HCT116 (cell line): ENCODE results near the gene MEGF10. TPM values are rescaled to one million over a fixed set of nuclear protein-coding genes. Genes with fewer than 3 reads are reported as not detected.

Experiments
- ATAC-seq: fragments of 200-7000 bp; cut with Tn5 transposase; 2 replicates; pipeline ENCODE4 v1.9.1; 2020; ENCODE audit warnings: mild to moderate bottlenecking, moderate library complexity
- BruUV-seq: library from RNA; stranded (reverse); fragments of 400-500 nt; replicated peaks from 2 replicates; lab custom pipeline; 2021; lab: Mats Ljungman, UMichigan
- CTCF ChIA-PET: fragments of 300-600 bp; sonication (Branson Sonifier 250); formaldehyde crosslinking; loops from one replicate; lab custom pipeline; 2021; ENCODE audit warnings: antibody characterized with exemption; lab: Charles Lee
- POLR2A ChIA-PET: fragments of 300-600, 350-600 bp; sonication (Branson Sonifier 250); formaldehyde crosslinking; loops from one replicate; lab custom pipeline; 2021; ENCODE audit warnings: antibody characterized with exemption; lab: Charles Lee
- RAD21 ChIA-PET, 2 experiments: fragments of 300-600 bp; sonication (Branson Sonifier 250); formaldehyde crosslinking; loops; one replicate each; lab custom pipeline; 2023; ENCODE audit warnings: low total read pairs in 2 of 2; ENCODE audit not compliant: uncharacterized antibody in 2 of 2, unreplicated experiment in 2 of 2, low non-redundant PET in 1 of 2; lab: Charles Lee
- DNase-seq: peaks from one replicate; pipeline ENCODE4 v3.0.0-alpha.2; 2010; ENCODE audit warnings: low read depth, low spot score
- H2AFZ ChIP-seq: fragments of 200-600 bp; shearing (Covaris generic), sonication (generic); 2 replicates; pipeline ENCODE4 v1.6.1; 2017; ENCODE audit warnings: low read depth, mixed run types, mixed read lengths, antibody characterized with exemption, low read length; ENCODE audit not compliant: poor library complexity, severe bottlenecking
- H3K27ac ChIP-seq: 2 replicates; pipeline ENCODE4 v1.5.1; 2012; ENCODE audit warnings: low read depth, low read length
- H3K27me3 ChIP-seq: fragments of 200-600 bp; sonication (generic); 2 replicates; pipeline ENCODE4 v1.6.1; 2016; ENCODE audit warnings: mixed run types, low read length, mixed read lengths; ENCODE audit not compliant: insufficient read depth
- H3K36me3 ChIP-seq, 2 experiments: fragments of 200-500 bp in 1 of 2; fragments of 200-600 bp in 1 of 2; sonication (Bioruptor generic) in 1 of 2; sonication (generic) in 1 of 2; 2 replicates each; pipeline versions ENCODE4 v1.5.1 to v1.6.1; 2014 to 2016; ENCODE audit warnings: low read length in 2 of 2, inconsistent platforms in 1 of 2, mixed read lengths in 1 of 2, mixed run types in 1 of 2; ENCODE audit not compliant: insufficient read depth in 2 of 2, control insufficient read depth in 1 of 2
- H3K4me1 ChIP-seq, 2 experiments: fragments of 200-600 bp in 1 of 2; sonication (generic) in 1 of 2; 2 replicates each; pipeline versions ENCODE4 v1.5.1 to v1.6.1; 2012 to 2017; ENCODE audit warnings: low read length in 2 of 2, inconsistent platforms in 1 of 2, mild to moderate bottlenecking in 1 of 2, mixed read lengths in 1 of 2, mixed run types in 1 of 2, moderate library complexity in 1 of 2; ENCODE audit not compliant: insufficient read depth in 2 of 2, control insufficient read depth in 1 of 2
- H3K4me2 ChIP-seq: fragments of 200-600 bp; sonication (generic); 2 replicates; pipeline ENCODE4 v1.6.1; 2017; ENCODE audit warnings: mixed run types, low read length, mixed read lengths
- H3K4me3 ChIP-seq, 2 experiments: fragments of 200-600 bp in 1 of 2; sonication (generic) in 1 of 2; replicated peaks in 1 of 2; 2 replicates each; pipeline ENCODE4 v1.5.1; 2011 to 2016; ENCODE audit warnings: low read length in 2 of 2, control low read depth in 1 of 2, low read depth in 1 of 2, mild to moderate bottlenecking in 1 of 2, mixed read lengths in 1 of 2, mixed run types in 1 of 2
- H3K79me2 ChIP-seq: fragments of 200-600 bp; sonication (generic); 2 replicates; pipeline ENCODE4 v1.6.1; 2017; ENCODE audit warnings: mild to moderate bottlenecking, mixed run types, low read length, moderate library complexity, mixed read lengths; ENCODE audit not compliant: insufficient read depth
- H3K9ac ChIP-seq: fragments of 200-600 bp; sonication (generic); 2 replicates; pipeline ENCODE4 v1.6.1; 2016; ENCODE audit warnings: low read length, mixed read lengths
- H3K9me2 ChIP-seq: fragments of 200-600 bp; sonication (generic), shearing (Covaris generic); 2 replicates; pipeline ENCODE4 v1.6.1; 2017; ENCODE audit warnings: mixed run types, mild to moderate bottlenecking, moderate library complexity; ENCODE audit not compliant: insufficient read depth
- H3K9me3 ChIP-seq, 2 experiments: fragments of 200-500 bp in 1 of 2; fragments of 200-600 bp in 1 of 2; sonication (Bioruptor generic) in 1 of 2; sonication (generic) in 1 of 2; 2 replicates each; pipeline ENCODE4 v1.6.1; 2014 to 2017; ENCODE audit warnings: low read length in 2 of 2, mixed read lengths in 2 of 2, inconsistent platforms in 1 of 2, low read depth in 1 of 2, mild to moderate bottlenecking in 1 of 2, mixed run types in 1 of 2, moderate library complexity in 1 of 2; ENCODE audit not compliant: control insufficient read depth in 1 of 2, insufficient read depth in 1 of 2
- H4K20me1 ChIP-seq: fragments of 200-600 bp; sonication (generic), shearing (Covaris generic); 2 replicates; pipeline ENCODE4 v1.6.1; 2017; ENCODE audit warnings: mixed run types, mild to moderate bottlenecking, moderate library complexity; ENCODE audit not compliant: insufficient read depth
- ATF3 ChIP-seq: IDR thresholded peaks from 2 replicates; pipeline ENCODE4 v1.6.1; 2012
- CEBPB ChIP-seq: IDR thresholded peaks from 2 replicates; pipeline ENCODE4 v1.6.1; 2012; ENCODE audit warnings: low read depth
- CTCF ChIP-seq, 3 experiments: fragments of 200-600 bp in 1 of 3; sonication (generic) in 1 of 3; IDR thresholded peaks in 2 of 3; conservative IDR thresholded peaks in 1 of 3; 2 replicates each; pipeline ENCODE4 v1.5.1; 2012 to 2017; ENCODE audit warnings: low read depth in 2 of 3, low read length in 2 of 3, antibody characterized with exemption in 1 of 3, borderline replicate concordance in 1 of 3, control low read depth in 1 of 3, mild to moderate bottlenecking in 1 of 3, mixed read lengths in 1 of 3, mixed run types in 1 of 3, moderate library complexity in 1 of 3; ENCODE audit not compliant: insufficient read depth in 1 of 3
- EGR1 ChIP-seq: IDR thresholded peaks from 2 replicates; pipeline ENCODE4 v1.6.1; 2012; ENCODE audit warnings: low read depth
- ELF1 ChIP-seq: IDR thresholded peaks from 2 replicates; pipeline ENCODE4 v1.6.1; 2012; ENCODE audit warnings: low read depth, borderline replicate concordance
- EZH2 ChIP-seq: fragments of 200-600 bp; sonication (generic); IDR thresholded peaks from 2 replicates; pipeline ENCODE4 v1.6.1; 2017; ENCODE audit warnings: antibody characterized with exemption, mixed run types
- EZH2phosphoT487 ChIP-seq: fragments of 200-600 bp; IDR thresholded peaks from 2 replicates; pipeline ENCODE4 v1.6.1; 2018; ENCODE audit warnings: antibody characterized with exemption, borderline replicate concordance
- MAX ChIP-seq: IDR thresholded peaks from 2 replicates; pipeline ENCODE4 v1.6.1; 2012
- POLR2A ChIP-seq: IDR thresholded peaks from 2 replicates; pipeline ENCODE4 v1.7.0; 2011; ENCODE audit warnings: borderline replicate concordance; ENCODE audit not compliant: insufficient read depth, insufficient read length; ENCODE audit errors: extremely low read depth
- POLR2AphosphoS5 ChIP-seq: IDR thresholded peaks from 2 replicates; pipeline ENCODE4 v1.6.1; 2011; ENCODE audit warnings: mild to moderate bottlenecking, low read depth, low read length, moderate library complexity
- RAD21 ChIP-seq: IDR thresholded peaks from 2 replicates; pipeline ENCODE4 v1.6.1; 2012; ENCODE audit warnings: low read depth, mild to moderate bottlenecking
- YY1 ChIP-seq: IDR thresholded peaks from 2 replicates; pipeline ENCODE4 v1.6.1; 2011; ENCODE audit warnings: low read length, low read depth, moderate library complexity, mild to moderate bottlenecking; ENCODE audit not compliant: insufficient replicate concordance; ENCODE audit errors: extremely low read depth
- ZFX ChIP-seq: fragments of 450-650 bp; IDR thresholded peaks from 2 replicates; pipeline ENCODE4 v1.6.1; 2017
- ZNF274 ChIP-seq: fragments of 200-500 bp; sonication (Bioruptor generic); IDR thresholded peaks from 2 replicates; pipeline ENCODE4 v1.6.1; 2014; ENCODE audit warnings: mild to moderate bottlenecking, low read depth, low read length, inconsistent platforms
- intact Hi-C: fragments of 100-400 bp; cut with micrococcal nuclease; formaldehyde crosslinking; loops from 2 replicates; pipeline ENCODE4 v1.10.0; 2022
- total RNA-seq: library from RNA; stranded (reverse); gene quantifications from one replicate; pipeline ENCODE4 v1.2.1, GENCODE V29; 2021; ENCODE audit not compliant: unreplicated experiment

MEGF10 gene
- total RNA-seq, 1 experiment from 2014 or later: 0.02 TPM

- TF ChIP-seq CTCF (IDR thresholded peaks at IDR 0.05 in 2 of 3, conservative IDR thresholded peaks at IDR 0.05 in 1 of 3; ENCODE audit: borderline replicate concordance in 1 of 3, insufficient read depth in 1 of 3, low read depth in 2 of 3, low read length in 2 of 3) (no peak), ATF3 (no peak), EZH2 (no peak), CEBPB (no peak)
Observed at GRCh38 chr5:127450046-127450445, 159.4 kb downstream of the MEGF10 start (continued).

GRCh38 chr5:127451096-127451495 is 160.5 kb downstream of the MEGF10 start:
- H3K36me3 ChIP-seq: no peaks in the 10 kb centered on the region
- TF ChIP-seq MAX: no peak
- no peak for TF ChIP-seq ZNF274
- TF ChIP-seq POLR2AphosphoS5: no peak
- no peak for TF ChIP-seq RAD21
- no peak for TF ChIP-seq CTCF (IDR thresholded peaks at IDR 0.05 in 2 of 3, conservative IDR thresholded peaks at IDR 0.05 in 1 of 3; ENCODE audit: borderline replicate concordance in 1 of 3, insufficient read depth in 1 of 3, low read depth in 2 of 3, low read length in 2 of 3)
- no peak for TF ChIP-seq ELF1
- no peak for TF ChIP-seq ZFX
- TF ChIP-seq ATF3: no peak
- no peak for TF ChIP-seq POLR2A
- TF ChIP-seq EZH2phosphoT487: no peak
- no peak for TF ChIP-seq YY1
- TF ChIP-seq EZH2: no peak
- TF ChIP-seq EGR1: no peak
- TF ChIP-seq CEBPB: no peak
- no peaks in the 10 kb centered on the region for H3K27me3 ChIP-seq
- no peaks in the 10 kb centered on the region for H4K20me1 ChIP-seq
- H3K9me2 ChIP-seq: no peaks in the 10 kb centered on the region
- DNase-seq (no peak), ATAC-seq (no peak)
- no TSS peak for BruUV-seq
- no peak overlapping the region for H3K9ac ChIP-seq
- POLR2A ChIA-PET: no interaction called here
- H3K4me3 ChIP-seq: no peak overlapping the region
- no peak overlapping the region for H3K27ac ChIP-seq
- intact Hi-C loops: no loop called here
- no peak overlapping the region for H2AFZ ChIP-seq
- no peaks in the 10 kb centered on the region for H3K79me2 ChIP-seq
- H3K9me3 ChIP-seq: no peaks in the 10 kb centered on the region
- no peak overlapping the region for H3K4me2 ChIP-seq
- H3K4me1 ChIP-seq: no peaks in the 10 kb centered on the region
- RAD21 ChIA-PET: no interaction called here
- CTCF ChIA-PET: no interaction called here
